K562 (cell line): Measurements from ENCODE around the gene WEE1. TPM values are rescaled to one million over a fixed set of nuclear protein-coding genes. Genes with fewer than 3 reads are reported as not detected.
A peak's percentile ranks its signal among the peaks of the same experiment; 100 is the strongest.

Experiments
- CBFA2T3 ChIP-seq: fragments of 450-650 bp; IDR thresholded peaks from 2 replicates; pipeline ENCODE4 v1.6.1; 2017
- SMAD2 ChIP-seq: fragments of 150-350 bp; IDR thresholded peaks from 2 replicates; pipeline ENCODE4 v1.6.1; 2014; ENCODE audit warnings: low read depth, mild to moderate bottlenecking, low read length
- ZFX ChIP-seq: sonication (generic); formaldehyde crosslinking; IDR thresholded peaks from 2 replicates; pipeline ENCODE4 v1.8.0; 2022; ENCODE audit warnings: mild to moderate bottlenecking, missing genetic modification reagents, moderate library complexity
- ZNF589 ChIP-seq: fragments of 200-800 bp; sonication (Bioruptor generic); IDR thresholded peaks from 2 replicates; pipeline ENCODE4 v1.6.1; 2016; ENCODE audit warnings: low read depth, missing genetic modification characterization, missing compliant biosample characterization
- polyA plus RNA-seq, 8 experiments: library from polyadenylated mRNA; depleted of rRNA in 4 of 8; stranded (reverse) in 5 of 8; unstranded in 3 of 8; fragments of >200 nt; fragmentation: Nextera tagmentation in 2 of 8; fragmentation: Illumina TruSeq in 1 of 8; extraction: Ambion mirVana in 2 of 8; extraction: Trizol in 1 of 8; gene quantifications; 2 replicates each; pipeline versions ENCODE4 v1.2.1 to v1.2.3, GENCODE V29; 2011 to 2014; ENCODE audit warnings: inconsistent platforms in 1 of 8, missing spikeins in 1 of 8
- total RNA-seq, 7 experiments: library from RNA; depleted of rRNA in 6 of 7; stranded (reverse); fragments of >200 nt in 6 of 7; fragmentation: Illumina TruSeq in 2 of 7; extraction: Trizol in 2 of 7; gene quantifications; 2 replicates each; pipeline versions ENCODE4 v1.2.1 to v1.2.3, GENCODE V29; 2011 to 2021; ENCODE audit warnings: low replicate concordance in 1 of 7
- TF ChIP-seq, protein P1 (sequence below): fragments of 200-600 bp; sonication (generic); IDR thresholded peaks from one replicate; pipeline ENCODE4 v1.6.1; 2012; ENCODE audit warnings: mild to moderate bottlenecking, low read depth, low read length, inconsistent platforms
- TF ChIP-seq, protein P2 (sequence below): fragments of 250-450 bp; sonication (Bioruptor Pico); IDR thresholded peaks from 2 replicates; pipeline ENCODE4 v1.8.0; 2021; ENCODE audit warnings: moderate library complexity, mild to moderate bottlenecking, inconsistent platforms
- TF ChIP-seq, protein P3 (sequence below), 2 experiments: fragments of 200-800 bp in 1 of 2; sonication (Bioruptor generic) in 1 of 2; sonication (generic) in 1 of 2; formaldehyde crosslinking in 1 of 2; IDR thresholded peaks in 1 of 2; conservative IDR thresholded peaks in 1 of 2; 2 replicates each; pipeline versions ENCODE4 v1.5.0 to v1.6.1; 2016 to 2020; ENCODE audit warnings: missing compliant biosample characterization in 1 of 2, missing genetic modification characterization in 1 of 2, missing genetic modification reagents in 1 of 2
- TF ChIP-seq, protein P4 (sequence below): fragments of 200-800 bp; sonication (Bioruptor generic); IDR thresholded peaks from 2 replicates; pipeline ENCODE4 v1.6.1; 2017; ENCODE audit warnings: missing genetic modification characterization, missing compliant biosample characterization

Gene WEE1
- total and polyA plus RNA-seq, 9 of the 15 experiments (the other 6 are each of a cell fraction or from before 2014, with no cell fraction given): 21.9 to 99.0 (median 67.4) TPM

DNA sequence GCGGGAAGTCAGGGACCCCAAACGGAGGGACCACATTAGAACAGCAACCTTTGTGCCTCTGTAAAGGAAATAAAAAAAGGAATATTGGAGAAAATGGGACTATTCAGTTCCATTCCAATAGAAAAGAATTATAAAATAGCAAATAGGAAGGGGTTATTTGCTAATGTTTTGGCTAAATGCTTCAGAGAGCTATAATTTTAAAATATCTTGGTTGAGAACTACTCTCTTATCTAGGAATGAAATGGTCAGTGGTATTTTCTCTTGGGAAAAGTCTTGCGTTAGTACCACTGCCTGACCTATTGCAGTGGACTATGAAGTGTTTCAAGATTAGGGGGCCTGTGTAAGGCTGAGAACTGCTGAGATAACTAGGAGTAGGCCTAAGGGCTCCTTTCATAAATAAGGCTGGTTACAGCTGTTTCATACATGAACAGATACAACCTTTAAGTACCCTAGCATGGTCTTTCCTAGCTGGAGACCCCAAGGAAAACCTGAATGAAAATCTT, 6.9 kb upstream of the WEE1 start (continued):
- TF ChIP-seq, protein P1, sequence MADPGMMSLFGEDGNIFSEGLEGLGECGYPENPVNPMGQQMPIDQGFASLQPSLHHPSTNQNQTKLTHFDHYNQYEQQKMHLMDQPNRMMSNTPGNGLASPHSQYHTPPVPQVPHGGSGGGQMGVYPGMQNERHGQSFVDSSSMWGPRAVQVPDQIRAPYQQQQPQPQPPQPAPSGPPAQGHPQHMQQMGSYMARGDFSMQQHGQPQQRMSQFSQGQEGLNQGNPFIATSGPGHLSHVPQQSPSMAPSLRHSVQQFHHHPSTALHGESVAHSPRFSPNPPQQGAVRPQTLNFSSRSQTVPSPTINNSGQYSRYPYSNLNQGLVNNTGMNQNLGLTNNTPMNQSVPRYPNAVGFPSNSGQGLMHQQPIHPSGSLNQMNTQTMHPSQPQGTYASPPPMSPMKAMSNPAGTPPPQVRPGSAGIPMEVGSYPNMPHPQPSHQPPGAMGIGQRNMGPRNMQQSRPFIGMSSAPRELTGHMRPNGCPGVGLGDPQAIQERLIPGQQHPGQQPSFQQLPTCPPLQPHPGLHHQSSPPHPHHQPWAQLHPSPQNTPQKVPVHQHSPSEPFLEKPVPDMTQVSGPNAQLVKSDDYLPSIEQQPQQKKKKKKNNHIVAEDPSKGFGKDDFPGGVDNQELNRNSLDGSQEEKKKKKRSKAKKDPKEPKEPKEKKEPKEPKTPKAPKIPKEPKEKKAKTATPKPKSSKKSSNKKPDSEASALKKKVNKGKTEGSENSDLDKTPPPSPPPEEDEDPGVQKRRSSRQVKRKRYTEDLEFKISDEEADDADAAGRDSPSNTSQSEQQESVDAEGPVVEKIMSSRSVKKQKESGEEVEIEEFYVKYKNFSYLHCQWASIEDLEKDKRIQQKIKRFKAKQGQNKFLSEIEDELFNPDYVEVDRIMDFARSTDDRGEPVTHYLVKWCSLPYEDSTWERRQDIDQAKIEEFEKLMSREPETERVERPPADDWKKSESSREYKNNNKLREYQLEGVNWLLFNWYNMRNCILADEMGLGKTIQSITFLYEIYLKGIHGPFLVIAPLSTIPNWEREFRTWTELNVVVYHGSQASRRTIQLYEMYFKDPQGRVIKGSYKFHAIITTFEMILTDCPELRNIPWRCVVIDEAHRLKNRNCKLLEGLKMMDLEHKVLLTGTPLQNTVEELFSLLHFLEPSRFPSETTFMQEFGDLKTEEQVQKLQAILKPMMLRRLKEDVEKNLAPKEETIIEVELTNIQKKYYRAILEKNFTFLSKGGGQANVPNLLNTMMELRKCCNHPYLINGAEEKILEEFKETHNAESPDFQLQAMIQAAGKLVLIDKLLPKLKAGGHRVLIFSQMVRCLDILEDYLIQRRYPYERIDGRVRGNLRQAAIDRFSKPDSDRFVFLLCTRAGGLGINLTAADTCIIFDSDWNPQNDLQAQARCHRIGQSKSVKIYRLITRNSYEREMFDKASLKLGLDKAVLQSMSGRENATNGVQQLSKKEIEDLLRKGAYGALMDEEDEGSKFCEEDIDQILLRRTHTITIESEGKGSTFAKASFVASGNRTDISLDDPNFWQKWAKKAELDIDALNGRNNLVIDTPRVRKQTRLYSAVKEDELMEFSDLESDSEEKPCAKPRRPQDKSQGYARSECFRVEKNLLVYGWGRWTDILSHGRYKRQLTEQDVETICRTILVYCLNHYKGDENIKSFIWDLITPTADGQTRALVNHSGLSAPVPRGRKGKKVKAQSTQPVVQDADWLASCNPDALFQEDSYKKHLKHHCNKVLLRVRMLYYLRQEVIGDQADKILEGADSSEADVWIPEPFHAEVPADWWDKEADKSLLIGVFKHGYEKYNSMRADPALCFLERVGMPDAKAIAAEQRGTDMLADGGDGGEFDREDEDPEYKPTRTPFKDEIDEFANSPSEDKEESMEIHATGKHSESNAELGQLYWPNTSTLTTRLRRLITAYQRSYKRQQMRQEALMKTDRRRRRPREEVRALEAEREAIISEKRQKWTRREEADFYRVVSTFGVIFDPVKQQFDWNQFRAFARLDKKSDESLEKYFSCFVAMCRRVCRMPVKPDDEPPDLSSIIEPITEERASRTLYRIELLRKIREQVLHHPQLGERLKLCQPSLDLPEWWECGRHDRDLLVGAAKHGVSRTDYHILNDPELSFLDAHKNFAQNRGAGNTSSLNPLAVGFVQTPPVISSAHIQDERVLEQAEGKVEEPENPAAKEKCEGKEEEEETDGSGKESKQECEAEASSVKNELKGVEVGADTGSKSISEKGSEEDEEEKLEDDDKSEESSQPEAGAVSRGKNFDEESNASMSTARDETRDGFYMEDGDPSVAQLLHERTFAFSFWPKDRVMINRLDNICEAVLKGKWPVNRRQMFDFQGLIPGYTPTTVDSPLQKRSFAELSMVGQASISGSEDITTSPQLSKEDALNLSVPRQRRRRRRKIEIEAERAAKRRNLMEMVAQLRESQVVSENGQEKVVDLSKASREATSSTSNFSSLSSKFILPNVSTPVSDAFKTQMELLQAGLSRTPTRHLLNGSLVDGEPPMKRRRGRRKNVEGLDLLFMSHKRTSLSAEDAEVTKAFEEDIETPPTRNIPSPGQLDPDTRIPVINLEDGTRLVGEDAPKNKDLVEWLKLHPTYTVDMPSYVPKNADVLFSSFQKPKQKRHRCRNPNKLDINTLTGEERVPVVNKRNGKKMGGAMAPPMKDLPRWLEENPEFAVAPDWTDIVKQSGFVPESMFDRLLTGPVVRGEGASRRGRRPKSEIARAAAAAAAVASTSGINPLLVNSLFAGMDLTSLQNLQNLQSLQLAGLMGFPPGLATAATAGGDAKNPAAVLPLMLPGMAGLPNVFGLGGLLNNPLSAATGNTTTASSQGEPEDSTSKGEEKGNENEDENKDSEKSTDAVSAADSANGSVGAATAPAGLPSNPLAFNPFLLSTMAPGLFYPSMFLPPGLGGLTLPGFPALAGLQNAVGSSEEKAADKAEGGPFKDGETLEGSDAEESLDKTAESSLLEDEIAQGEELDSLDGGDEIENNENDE: no peak
- TF ChIP-seq CBFA2T3: peak; percentile 15; the same call in 1 of the 2 replicates
- TF ChIP-seq, protein P2, sequence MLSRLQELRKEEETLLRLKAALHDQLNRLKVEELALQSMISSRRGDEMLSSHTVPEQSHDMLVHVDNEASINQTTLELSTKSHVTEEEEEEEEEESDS (CRISPR knock-in tag): no peak
- no peak for TF ChIP-seq ZNF589
- TF ChIP-seq, protein P3, sequence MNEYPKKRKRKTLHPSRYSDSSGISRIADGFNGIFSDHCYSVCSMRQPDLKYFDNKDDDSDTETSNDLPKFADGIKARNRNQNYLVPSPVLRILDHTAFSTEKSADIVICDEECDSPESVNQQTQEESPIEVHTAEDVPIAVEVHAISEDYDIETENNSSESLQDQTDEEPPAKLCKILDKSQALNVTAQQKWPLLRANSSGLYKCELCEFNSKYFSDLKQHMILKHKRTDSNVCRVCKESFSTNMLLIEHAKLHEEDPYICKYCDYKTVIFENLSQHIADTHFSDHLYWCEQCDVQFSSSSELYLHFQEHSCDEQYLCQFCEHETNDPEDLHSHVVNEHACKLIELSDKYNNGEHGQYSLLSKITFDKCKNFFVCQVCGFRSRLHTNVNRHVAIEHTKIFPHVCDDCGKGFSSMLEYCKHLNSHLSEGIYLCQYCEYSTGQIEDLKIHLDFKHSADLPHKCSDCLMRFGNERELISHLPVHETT (CRISPR knock-in tag; conservative IDR thresholded peaks at IDR 0.05 in 1 of 2, IDR thresholded peaks at IDR 0.05 in 1 of 2): 0 out of 4 replicates have a peak, but pooled peaks of 1 of the 2 experiments have one; percentile 4
- TF ChIP-seq ZFX: peak; percentile 71
- TF ChIP-seq, protein P4, sequence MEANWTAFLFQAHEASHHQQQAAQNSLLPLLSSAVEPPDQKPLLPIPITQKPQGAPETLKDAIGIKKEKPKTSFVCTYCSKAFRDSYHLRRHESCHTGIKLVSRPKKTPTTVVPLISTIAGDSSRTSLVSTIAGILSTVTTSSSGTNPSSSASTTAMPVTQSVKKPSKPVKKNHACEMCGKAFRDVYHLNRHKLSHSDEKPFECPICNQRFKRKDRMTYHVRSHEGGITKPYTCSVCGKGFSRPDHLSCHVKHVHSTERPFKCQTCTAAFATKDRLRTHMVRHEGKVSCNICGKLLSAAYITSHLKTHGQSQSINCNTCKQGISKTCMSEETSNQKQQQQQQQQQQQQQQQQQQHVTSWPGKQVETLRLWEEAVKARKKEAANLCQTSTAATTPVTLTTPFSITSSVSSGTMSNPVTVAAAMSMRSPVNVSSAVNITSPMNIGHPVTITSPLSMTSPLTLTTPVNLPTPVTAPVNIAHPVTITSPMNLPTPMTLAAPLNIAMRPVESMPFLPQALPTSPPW (CRISPR knock-in tag): peak; percentile 10; the same call in 1 of the 2 replicates
- no peak for TF ChIP-seq SMAD2
